A549 (cell line): ENCODE data around the gene NLN. TPM values are rescaled to one million over a fixed set of nuclear protein-coding genes. Genes with fewer than 3 reads are reported as not detected.
"Not testable (repeated sequence)": the region's sequence is repeated elsewhere in the genome, so short reads cannot be mapped to it uniquely, and the experiment has no call there.

Experiments used
- ATAC-seq, 2 experiments: fragments of 200-7000 bp in 1 of 2; fragments of >200 bp in 1 of 2; cut with Nextera tagmentation in 1 of 2; cut with Tn5 transposase in 1 of 2; 3 replicates each; pipeline versions ENCODE4 v1.8.0 to v1.9.1; 2018 to 2020; ENCODE audit warnings: mild to moderate bottlenecking in 1 of 2, moderate library complexity in 1 of 2
- CTCF ChIA-PET: fragments of 300-600 bp; sonication (Branson Sonifier 250); formaldehyde crosslinking; extraction: SDS; loops from one replicate; lab custom pipeline; 2021; ENCODE audit warnings: antibody characterized with exemption, inconsistent platforms; lab: Yijun Ruan, JAX
- POLR2A ChIA-PET: fragments of 350-600 bp; formaldehyde crosslinking; extraction: SDS; loops from one replicate; lab custom pipeline; 2021; ENCODE audit warnings: antibody characterized with exemption, inconsistent platforms; lab: Yijun Ruan, JAX
- DNase-seq, 2 experiments: peaks; one replicate each; pipeline versions ENCODE4 v3.0.0 to v3.0.0-alpha.2; 2011 to 2016; ENCODE audit warnings: low read depth in 1 of 2, low spot score in 1 of 2
- FAIRE-seq: peaks from 2 replicates; lab custom pipeline; 2011; peaks lifted over from hg19 to GRCh38; lab: Jason Lieb, UNC
- H3K27ac ChIP-seq, 2 experiments: fragments of >200 bp; sonication (Bioruptor Twin); formaldehyde crosslinking; 3 replicates each; pipeline ENCODE4 v1.5.1; 2016 to 2017
- H3K4me1 ChIP-seq: fragments of >200 bp; sonication (Bioruptor Twin); formaldehyde crosslinking; 3 replicates; pipeline ENCODE4 v1.6.1; 2016
- H3K4me2 ChIP-seq: fragments of >200 bp; sonication (Bioruptor Twin); formaldehyde crosslinking; 3 replicates; pipeline ENCODE4 v1.6.1; 2016
- H3K4me3 ChIP-seq: fragments of >200 bp; sonication (Bioruptor Twin); formaldehyde crosslinking; 3 replicates; pipeline ENCODE4 v1.5.1; 2016
- H3K9me3 ChIP-seq: fragments of >200 bp; sonication (Bioruptor Twin); formaldehyde crosslinking; 3 replicates; pipeline ENCODE4 v1.6.1; 2016
- CBX2 ChIP-seq: fragments of 200-600 bp; sonication (generic); IDR thresholded peaks from 2 replicates; pipeline ENCODE4 v1.6.1; 2016; ENCODE audit warnings: low read depth, mild to moderate bottlenecking, borderline replicate concordance
- CHD4 ChIP-seq: fragments of 200-600 bp; sonication (generic); IDR thresholded peaks from 2 replicates; pipeline ENCODE4 v1.6.1; 2016; ENCODE audit warnings: antibody characterized with exemption, mild to moderate bottlenecking, borderline replicate concordance
- ELK1 ChIP-seq: fragments of 150-350 bp; IDR thresholded peaks from 2 replicates; pipeline ENCODE4 v1.6.1; 2014; ENCODE audit warnings: low read depth, mild to moderate bottlenecking, low read length
- EP300 ChIP-seq, 2 experiments: fragments of >200 bp; sonication (Bioruptor Twin); formaldehyde crosslinking; IDR thresholded peaks; 2 replicates in 1 of 2; 3 replicates in 1 of 2; pipeline ENCODE4 v1.6.1; 2016 to 2017
- FOSB ChIP-seq: fragments of 250-450 bp; sonication (Bioruptor Pico); IDR thresholded peaks from 2 replicates; pipeline ENCODE4 v1.5.0; 2020; ENCODE audit warnings: mild to moderate bottlenecking, moderate library complexity
- FOSL2 ChIP-seq, 2 experiments: fragments of 450-650 bp in 1 of 2; fragments of >200 bp in 1 of 2; sonication (Bioruptor Twin) in 1 of 2; formaldehyde crosslinking; IDR thresholded peaks; 2 replicates each; pipeline versions ENCODE4 v1.5.0 to v1.6.1; 2016 to 2020; ENCODE audit warnings: mild to moderate bottlenecking in 1 of 2, moderate library complexity in 1 of 2
- HOXA7 ChIP-seq: fragments of 250-450 bp; sonication (Bioruptor Pico); IDR thresholded peaks from 2 replicates; pipeline ENCODE4 v1.5.0; 2020; ENCODE audit warnings: mild to moderate bottlenecking, moderate library complexity
- JUN ChIP-seq, 2 experiments: fragments of >200 bp; sonication (Bioruptor Twin); formaldehyde crosslinking; IDR thresholded peaks; 2 replicates in 1 of 2; 3 replicates in 1 of 2; pipeline ENCODE4 v1.6.1; 2016 to 2017
- JUNB ChIP-seq: fragments of >200 bp; sonication (Bioruptor Twin); formaldehyde crosslinking; IDR thresholded peaks from 2 replicates; pipeline ENCODE4 v1.6.1; 2016
- PHF8 ChIP-seq: fragments of 200-600 bp; sonication (generic); IDR thresholded peaks from 2 replicates; pipeline ENCODE4 v1.6.1; 2016; ENCODE audit warnings: low read depth, mild to moderate bottlenecking, antibody characterized with exemption, moderate library complexity, borderline replicate concordance
- POLR2A ChIP-seq: IDR thresholded peaks from 2 replicates; pipeline ENCODE4 v1.6.1; 2012; ENCODE audit warnings: mild to moderate bottlenecking, low read length
- RCOR1 ChIP-seq: fragments of 150-350 bp; IDR thresholded peaks from 2 replicates; pipeline ENCODE4 v1.6.1; 2014; ENCODE audit warnings: antibody characterized with exemption, low read length, low read depth
- TFCP2L1 ChIP-seq: fragments of 250-450 bp; sonication (Bioruptor Pico); IDR thresholded peaks from 2 replicates; pipeline ENCODE4 v1.5.0; 2021; ENCODE audit warnings: mild to moderate bottlenecking
- USF2 ChIP-seq: fragments of 450-650 bp; IDR thresholded peaks from 2 replicates; pipeline ENCODE4 v1.6.1; 2014; ENCODE audit warnings: antibody characterized with exemption
- ZC3H11A ChIP-seq: fragments of 450-650 bp; IDR thresholded peaks from 2 replicates; pipeline ENCODE4 v1.6.1; 2014; ENCODE audit warnings: antibody characterized with exemption, mild to moderate bottlenecking
- ZFP36 ChIP-seq: fragments of 450-650 bp; IDR thresholded peaks from 2 replicates; pipeline ENCODE4 v1.6.1; 2014; ENCODE audit warnings: borderline replicate concordance; ENCODE audit not compliant: partially characterized antibody
- ZSCAN20 ChIP-seq: fragments of 250-450 bp; sonication (Bioruptor Pico); IDR thresholded peaks from 2 replicates; pipeline ENCODE4 v1.8.0; 2022; ENCODE audit warnings: mild to moderate bottlenecking, moderate library complexity
- WGBS: methylation state at CpG from one replicate; pipeline ENCODE4 v1.1.6; 2017; ENCODE audit errors: missing lambda C conversion rate; 5-methylcytosine and 5-hydroxymethylcytosine counted together
- polyA plus RNA-seq, 4 experiments: library from polyadenylated mRNA; depleted of rRNA in 3 of 4; stranded (reverse); fragments of >200 nt; fragmentation: RNase III in 1 of 4; extraction: RNeasy Plus Mini Kit Qiagen cat#74134 plus additional on column Dnase treatment in 1 of 4; gene quantifications; 2 replicates in 3 of 4; 3 replicates in 1 of 4; pipeline ENCODE4 v1.2.3, GENCODE V29; 2011 to 2017
- TF ChIP-seq, protein P1 (sequence below): IDR thresholded peaks from 2 replicates; pipeline ENCODE4 v1.6.1; 2012
- TF ChIP-seq, protein P2 (sequence below): fragments of >200 bp; sonication (Bioruptor Twin); formaldehyde crosslinking; IDR thresholded peaks from 3 replicates; pipeline ENCODE4 v1.5.1; 2016

Gene NLN
- polyA plus RNA-seq, 2 of the 4 experiments (the other 2 are of a cell fraction), result 69.3 to 88.9 TPM

- Histone ChIP-seq H3K9me3 (no peaks in the 10 kb centered on the region), H3K4me3 (no peak overlapping the region), H3K4me2 (no peak overlapping the region), H3K4me1 (peaks cover 4% of the 10 kb centered on the region), H3K27ac (no peak overlapping the region)
- DNase-seq (no peak), ATAC-seq (no peak), FAIRE-seq (no peak)
- POLR2A ChIA-PET, result no interaction called here
- WGBS, result 55% methylated on average over 3 of the region's 3 CpGs
- TF ChIP-seq CBX2 (no peak), USF2 (no peak), JUN (IDR thresholded peaks at IDR 0.05) (no peak), HOXA7 (CRISPR knock-in tag) (no peak), RCOR1 (no peak), FOSB (no peak), ZFP36 (no peak), CHD4 (no peak), TFCP2L1 (CRISPR knock-in tag) (no peak), PHF8 (no peak)
- CTCF ChIA-PET, result no interaction called here
These were observed 146.5 kb downstream of the NLN start for GRCh38 chr5:65868509-65868908.

- POLR2A ChIA-PET, result no interaction called here
- peak in 1 of 2 experiments; percentile 41 for DNase-seq
- TF ChIP-seq ZC3H11A (no peak), JUNB (peak; percentile 26; the same call in 1 of the 2 replicates), POLR2A (no peak), ELK1 (no peak), FOSL2 (IDR thresholded peaks at IDR 0.05) (no peak), FOSL2 (CRISPR knock-in tag; IDR thresholded peaks at IDR 0.05) (peak; percentile 63), EP300 (IDR thresholded peaks at IDR 0.05) (no peak), ZSCAN20 (no peak)
- TF ChIP-seq, protein P1, sequence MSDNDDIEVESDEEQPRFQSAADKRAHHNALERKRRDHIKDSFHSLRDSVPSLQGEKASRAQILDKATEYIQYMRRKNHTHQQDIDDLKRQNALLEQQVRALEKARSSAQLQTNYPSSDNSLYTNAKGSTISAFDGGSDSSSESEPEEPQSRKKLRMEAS, result no peak
- TF ChIP-seq, protein P2, sequence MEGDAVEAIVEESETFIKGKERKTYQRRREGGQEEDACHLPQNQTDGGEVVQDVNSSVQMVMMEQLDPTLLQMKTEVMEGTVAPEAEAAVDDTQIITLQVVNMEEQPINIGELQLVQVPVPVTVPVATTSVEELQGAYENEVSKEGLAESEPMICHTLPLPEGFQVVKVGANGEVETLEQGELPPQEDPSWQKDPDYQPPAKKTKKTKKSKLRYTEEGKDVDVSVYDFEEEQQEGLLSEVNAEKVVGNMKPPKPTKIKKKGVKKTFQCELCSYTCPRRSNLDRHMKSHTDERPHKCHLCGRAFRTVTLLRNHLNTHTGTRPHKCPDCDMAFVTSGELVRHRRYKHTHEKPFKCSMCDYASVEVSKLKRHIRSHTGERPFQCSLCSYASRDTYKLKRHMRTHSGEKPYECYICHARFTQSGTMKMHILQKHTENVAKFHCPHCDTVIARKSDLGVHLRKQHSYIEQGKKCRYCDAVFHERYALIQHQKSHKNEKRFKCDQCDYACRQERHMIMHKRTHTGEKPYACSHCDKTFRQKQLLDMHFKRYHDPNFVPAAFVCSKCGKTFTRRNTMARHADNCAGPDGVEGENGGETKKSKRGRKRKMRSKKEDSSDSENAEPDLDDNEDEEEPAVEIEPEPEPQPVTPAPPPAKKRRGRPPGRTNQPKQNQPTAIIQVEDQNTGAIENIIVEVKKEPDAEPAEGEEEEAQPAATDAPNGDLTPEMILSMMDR, result no peak
- ATAC-seq, result peak in 1 of 2 experiments; percentile 57; a peak in 3 of 6 replicates
- 22% methylated on average over 5 of the region's 5 CpGs for WGBS
- CTCF ChIA-PET, result no interaction called here
- no peak overlapping the region for H3K4me2 ChIP-seq
- peak overlapping the region in 1 of 2 experiments; percentile 70; a peak in 1 of 6 replicates for H3K27ac ChIP-seq
- peaks cover 16% of the 10 kb centered on the region for H3K4me1 ChIP-seq
- H3K9me3 ChIP-seq, result no peaks in the 10 kb centered on the region
- H3K4me3 ChIP-seq, result no peak overlapping the region
- no peak for FAIRE-seq
These were observed 149.2 kb downstream of the NLN start for GRCh38 chr5:65871182-65871581.

DNA sequence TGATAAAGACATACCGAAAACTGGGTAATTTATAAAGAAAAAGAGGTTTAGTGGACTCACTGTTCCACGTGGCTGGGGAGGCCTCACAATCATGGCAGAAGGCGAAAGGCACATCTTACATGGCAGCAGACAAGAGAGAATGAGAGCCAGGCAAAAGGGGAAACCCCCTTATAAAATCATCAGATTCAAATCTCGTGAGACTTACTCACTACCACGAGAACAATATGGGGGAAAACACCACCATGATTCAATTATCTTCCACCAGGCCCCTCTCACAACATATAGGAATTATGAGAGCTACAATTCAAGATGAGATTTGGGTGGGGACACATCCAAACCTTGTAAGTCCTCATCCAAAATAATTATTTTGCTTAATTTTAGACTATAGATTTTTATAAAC is 149.8 kb downstream of the NLN start:
- H3K4me2 ChIP-seq, FAIRE-seq, DNase-seq, H3K4me3 ChIP-seq, ATAC-seq, POLR2A ChIA-PET, H3K9me3 ChIP-seq: not testable (repeated sequence)
- peaks cover 16% of the 10 kb centered on the region for H3K4me1 ChIP-seq
- H3K27ac ChIP-seq, result peak overlapping the region in 1 of 2 experiments; percentile 33; a peak in 1 of 6 replicates
- CTCF ChIA-PET, result interaction anchor here (0.6 kb wide), 1 partner anchor 34 kb away, joined by 4 read pairs; no protein-coding TSS in a partner anchor
- WGBS, result 75% methylated on average over 5 of the region's 5 CpGs
